ENCODE results near the gene SLC2A8. TPM values are rescaled to one million over a fixed set of nuclear protein-coding genes. Genes with fewer than 3 reads are reported as not detected.

SLC2A8 gene
- total RNA-seq, 1 experiment from 2014 or later = 23.8 TPM

DNA sequence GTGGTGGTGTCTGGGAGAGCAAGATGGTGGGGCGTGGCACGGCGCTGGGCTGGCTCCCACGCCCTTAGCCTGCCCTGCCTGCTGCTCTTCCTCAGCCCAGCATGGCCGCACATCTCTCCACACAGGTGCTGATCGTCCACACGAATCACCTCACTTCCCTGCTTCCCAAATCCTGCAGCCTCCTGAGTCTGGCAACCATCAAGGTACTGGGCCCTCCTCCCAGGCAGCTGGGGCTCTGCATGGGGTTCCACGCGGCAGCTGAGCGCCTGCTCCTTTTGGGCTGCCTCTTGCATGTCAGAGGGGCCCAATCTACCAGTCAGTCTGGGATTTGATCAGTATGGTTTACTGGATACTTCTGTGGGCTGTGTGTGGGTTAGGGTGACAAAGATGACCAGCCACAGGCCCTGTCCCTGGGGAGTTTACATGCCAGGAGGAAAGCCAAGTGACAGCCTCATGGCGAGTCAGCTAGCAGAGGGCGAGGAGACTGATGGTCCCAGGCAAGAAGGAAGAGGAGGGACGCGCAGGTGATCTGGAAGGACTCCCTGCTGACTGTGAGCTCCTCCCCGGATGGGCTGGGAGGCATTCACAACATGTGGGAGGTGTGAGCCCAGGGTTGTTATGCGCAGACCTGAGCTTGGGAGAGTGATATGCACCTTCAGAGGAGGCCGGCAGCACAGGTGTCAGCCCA lies 60.4 kb downstream of the SLC2A8 start:
- DNase-seq (ENCODE audit: low read depth) = no peak

Other genes with a start within 250 kb of the SLC2A8 start
- gene GARNL3, start 132.4 kb upstream of the SLC2A8 start, total RNA-seq (2014; rRNA removed; shearing (Covaris generic)) = 2.5 and 3.2 TPM in 2 replicates
- 4.4 and 4.6 TPM in 2 replicates for gene ZNF79, start 27.2 kb downstream of the SLC2A8 start, total RNA-seq (2014; rRNA removed; shearing (Covaris generic))
- 1,607 and 1,832 TPM in 2 replicates for gene RPL12, start 54.2 kb downstream of the SLC2A8 start, total RNA-seq (2014; rRNA removed; shearing (Covaris generic))
- gene LRSAM1, start 54.3 kb downstream of the SLC2A8 start, total RNA-seq (2014; rRNA removed; shearing (Covaris generic)) = 6.1 and 7.1 TPM in 2 replicates
- gene STXBP1, start 215.1 kb downstream of the SLC2A8 start, total RNA-seq (2014; rRNA removed; shearing (Covaris generic)) = 10.3 and 12.4 TPM in 2 replicates

All from RPMI7951 (cell line).